K562 (cell line): ENCODE measurements around the gene DUSP5. TPM values are rescaled to one million over a fixed set of nuclear protein-coding genes. Genes with fewer than 3 reads are reported as not detected.

Source experiments
- CC2D1A ChIP-seq: fragments of 450-650 bp; IDR thresholded peaks from 2 replicates; pipeline ENCODE4 v1.6.1; 2017; ENCODE audit warnings: mild to moderate bottlenecking
- CEBPG ChIP-seq, 3 experiments: fragments of 200-800 bp in 1 of 3; sonication (Bioruptor generic) in 1 of 3; sonication (generic) in 1 of 3; formaldehyde crosslinking in 1 of 3; IDR thresholded peaks in 2 of 3; conservative IDR thresholded peaks in 1 of 3; 2 replicates each; pipeline versions ENCODE4 v1.6.1 to v1.8.0; 2016 to 2022; ENCODE audit warnings: missing compliant biosample characterization in 2 of 3, missing genetic modification characterization in 2 of 3, mild to moderate bottlenecking in 1 of 3, missing genetic modification reagents in 1 of 3
- CXXC5 ChIP-seq: fragments of 250-450 bp; sonication (Bioruptor Pico); IDR thresholded peaks from 2 replicates; pipeline ENCODE4 v1.8.0; 2022; ENCODE audit warnings: inconsistent platforms, mild to moderate bottlenecking, moderate library complexity
- HDAC6 ChIP-seq: IDR thresholded peaks from 2 replicates; pipeline ENCODE4 v1.6.1; 2012; ENCODE audit warnings: low read depth, mild to moderate bottlenecking, control low read depth, inconsistent platforms, low read length, moderate library complexity
- KLF13 ChIP-seq: fragments of 450-650 bp; IDR thresholded peaks from 2 replicates; pipeline ENCODE4 v1.6.1; 2016; ENCODE audit warnings: missing genetic modification characterization, low read depth, mild to moderate bottlenecking, missing compliant biosample characterization, moderate library complexity, borderline replicate concordance
- LCOR ChIP-seq: sonication (generic); formaldehyde crosslinking; IDR thresholded peaks from 2 replicates; pipeline ENCODE4 v1.8.0; 2022; ENCODE audit warnings: mild to moderate bottlenecking, missing genetic modification reagents
- MXI1 ChIP-seq: IDR thresholded peaks from 2 replicates; pipeline ENCODE4 v1.6.1; 2011; ENCODE audit warnings: low read depth, mild to moderate bottlenecking, improper control_type of control experiment, low read length
- RFX1 ChIP-seq: fragments of 450-650 bp; IDR thresholded peaks from 2 replicates; pipeline ENCODE4 v1.6.1; 2016; ENCODE audit warnings: mild to moderate bottlenecking, moderate library complexity
- SRSF9 ChIP-seq: fragments of 200-400 bp; formaldehyde crosslinking; IDR thresholded peaks from 2 replicates; pipeline ENCODE4 v1.6.1; 2017; ENCODE audit warnings: low read depth, low read length, borderline replicate concordance
- TCF7 ChIP-seq: sonication (generic); IDR thresholded peaks from 2 replicates; pipeline ENCODE4 v1.6.1; 2016; ENCODE audit warnings: antibody characterized with exemption, borderline replicate concordance
- polyA plus RNA-seq, 8 experiments: library from polyadenylated mRNA; depleted of rRNA in 4 of 8; stranded (reverse) in 5 of 8; unstranded in 3 of 8; fragments of >200 nt; fragmentation: Nextera tagmentation in 2 of 8; fragmentation: Illumina TruSeq in 1 of 8; extraction: Ambion mirVana in 2 of 8; extraction: Trizol in 1 of 8; gene quantifications; 2 replicates each; pipeline versions ENCODE4 v1.2.1 to v1.2.3, GENCODE V29; 2011 to 2014; ENCODE audit warnings: inconsistent platforms in 1 of 8, missing spikeins in 1 of 8
- total RNA-seq, 7 experiments: library from RNA; depleted of rRNA in 6 of 7; stranded (reverse); fragments of >200 nt in 6 of 7; fragmentation: Illumina TruSeq in 2 of 7; extraction: Trizol in 2 of 7; gene quantifications; 2 replicates each; pipeline versions ENCODE4 v1.2.1 to v1.2.3, GENCODE V29; 2011 to 2021; ENCODE audit warnings: low replicate concordance in 1 of 7
- TF ChIP-seq, protein P1 (sequence below): fragments of 450-650 bp; IDR thresholded peaks from 2 replicates; pipeline ENCODE4 v1.6.1; 2017; ENCODE audit warnings: antibody characterized with exemption, mild to moderate bottlenecking
- TF ChIP-seq, protein P2 (sequence below): fragments of 450-650 bp; IDR thresholded peaks from 2 replicates; pipeline ENCODE4 v1.6.1; 2016; ENCODE audit warnings: low read depth

The DUSP5 gene
- total and polyA plus RNA-seq, 9 of the 15 experiments (the other 6 are each of a cell fraction or from before 2014, with no cell fraction given) = 0.49 to 3.4 (median 2.0) TPM

DNA sequence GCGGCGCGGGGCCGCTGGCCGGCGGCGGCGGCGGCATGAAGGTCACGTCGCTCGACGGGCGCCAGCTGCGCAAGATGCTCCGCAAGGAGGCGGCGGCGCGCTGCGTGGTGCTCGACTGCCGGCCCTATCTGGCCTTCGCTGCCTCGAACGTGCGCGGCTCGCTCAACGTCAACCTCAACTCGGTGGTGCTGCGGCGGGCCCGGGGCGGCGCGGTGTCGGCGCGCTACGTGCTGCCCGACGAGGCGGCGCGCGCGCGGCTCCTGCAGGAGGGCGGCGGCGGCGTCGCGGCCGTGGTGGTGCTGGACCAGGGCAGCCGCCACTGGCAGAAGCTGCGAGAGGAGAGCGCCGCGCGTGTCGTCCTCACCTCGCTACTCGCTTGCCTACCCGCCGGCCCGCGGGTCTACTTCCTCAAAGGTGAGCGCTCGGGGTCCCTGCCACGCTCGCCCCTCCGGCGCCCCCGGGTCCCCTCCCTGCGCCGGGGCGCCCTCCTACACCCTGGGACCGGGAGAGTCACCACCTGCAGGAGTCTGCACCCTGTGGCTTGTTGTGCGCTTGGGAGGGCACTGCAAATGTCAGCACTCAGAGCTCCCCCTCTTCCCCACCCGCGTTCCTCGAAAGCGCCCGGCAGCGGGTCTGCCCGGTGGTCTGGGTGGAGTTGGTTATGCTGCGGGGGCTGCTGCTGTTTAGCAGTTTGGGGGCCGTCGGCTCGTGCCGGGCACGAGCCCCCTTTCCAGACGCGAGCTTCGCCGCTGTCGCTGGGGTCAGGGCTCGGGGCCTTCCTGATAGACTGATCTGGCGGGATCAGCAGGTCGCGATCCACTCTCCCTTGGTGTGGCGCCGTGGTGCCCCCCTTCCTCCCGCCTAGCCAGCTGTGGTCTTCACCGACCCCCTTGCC, 627 bp downstream of the DUSP5 start (continued):
- no peak for TF ChIP-seq CEBPG (CRISPR knock-in tag; IDR thresholded peaks at IDR 0.05)
- TF ChIP-seq CEBPG (tag; conservative IDR thresholded peaks at IDR 0.05 in 1 of 2, IDR thresholded peaks at IDR 0.05 in 1 of 2) = no peak
- TF ChIP-seq LCOR (CRISPR knock-in tag) = no peak
- TF ChIP-seq, protein P1, sequence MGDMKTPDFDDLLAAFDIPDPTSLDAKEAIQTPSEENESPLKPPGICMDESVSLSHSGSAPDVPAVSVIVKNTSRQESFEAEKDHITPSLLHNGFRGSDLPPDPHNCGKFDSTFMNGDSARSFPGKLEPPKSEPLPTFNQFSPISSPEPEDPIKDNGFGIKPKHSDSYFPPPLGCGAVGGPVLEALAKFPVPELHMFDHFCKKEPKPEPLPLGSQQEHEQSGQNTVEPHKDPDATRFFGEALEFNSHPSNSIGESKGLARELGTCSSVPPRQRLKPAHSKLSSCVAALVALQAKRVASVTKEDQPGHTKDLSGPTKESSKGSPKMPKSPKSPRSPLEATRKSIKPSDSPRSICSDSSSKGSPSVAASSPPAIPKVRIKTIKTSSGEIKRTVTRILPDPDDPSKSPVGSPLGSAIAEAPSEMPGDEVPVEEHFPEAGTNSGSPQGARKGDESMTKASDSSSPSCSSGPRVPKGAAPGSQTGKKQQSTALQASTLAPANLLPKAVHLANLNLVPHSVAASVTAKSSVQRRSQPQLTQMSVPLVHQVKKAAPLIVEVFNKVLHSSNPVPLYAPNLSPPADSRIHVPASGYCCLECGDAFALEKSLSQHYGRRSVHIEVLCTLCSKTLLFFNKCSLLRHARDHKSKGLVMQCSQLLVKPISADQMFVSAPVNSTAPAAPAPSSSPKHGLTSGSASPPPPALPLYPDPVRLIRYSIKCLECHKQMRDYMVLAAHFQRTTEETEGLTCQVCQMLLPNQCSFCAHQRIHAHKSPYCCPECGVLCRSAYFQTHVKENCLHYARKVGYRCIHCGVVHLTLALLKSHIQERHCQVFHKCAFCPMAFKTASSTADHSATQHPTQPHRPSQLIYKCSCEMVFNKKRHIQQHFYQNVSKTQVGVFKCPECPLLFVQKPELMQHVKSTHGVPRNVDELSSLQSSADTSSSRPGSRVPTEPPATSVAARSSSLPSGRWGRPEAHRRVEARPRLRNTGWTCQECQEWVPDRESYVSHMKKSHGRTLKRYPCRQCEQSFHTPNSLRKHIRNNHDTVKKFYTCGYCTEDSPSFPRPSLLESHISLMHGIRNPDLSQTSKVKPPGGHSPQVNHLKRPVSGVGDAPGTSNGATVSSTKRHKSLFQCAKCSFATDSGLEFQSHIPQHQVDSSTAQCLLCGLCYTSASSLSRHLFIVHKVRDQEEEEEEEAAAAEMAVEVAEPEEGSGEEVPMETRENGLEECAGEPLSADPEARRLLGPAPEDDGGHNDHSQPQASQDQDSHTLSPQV = 0 out of 2 replicates have a peak, but pooled peaks have one; percentile 44
- TF ChIP-seq SRSF9 = no peak
- no peak for TF ChIP-seq CC2D1A
- peak; percentile 57 for TF ChIP-seq CXXC5
- no peak for TF ChIP-seq TCF7
- no peak for TF ChIP-seq RFX1
- no peak for TF ChIP-seq HDAC6
- TF ChIP-seq MXI1 = no peak
- TF ChIP-seq, protein P2, sequence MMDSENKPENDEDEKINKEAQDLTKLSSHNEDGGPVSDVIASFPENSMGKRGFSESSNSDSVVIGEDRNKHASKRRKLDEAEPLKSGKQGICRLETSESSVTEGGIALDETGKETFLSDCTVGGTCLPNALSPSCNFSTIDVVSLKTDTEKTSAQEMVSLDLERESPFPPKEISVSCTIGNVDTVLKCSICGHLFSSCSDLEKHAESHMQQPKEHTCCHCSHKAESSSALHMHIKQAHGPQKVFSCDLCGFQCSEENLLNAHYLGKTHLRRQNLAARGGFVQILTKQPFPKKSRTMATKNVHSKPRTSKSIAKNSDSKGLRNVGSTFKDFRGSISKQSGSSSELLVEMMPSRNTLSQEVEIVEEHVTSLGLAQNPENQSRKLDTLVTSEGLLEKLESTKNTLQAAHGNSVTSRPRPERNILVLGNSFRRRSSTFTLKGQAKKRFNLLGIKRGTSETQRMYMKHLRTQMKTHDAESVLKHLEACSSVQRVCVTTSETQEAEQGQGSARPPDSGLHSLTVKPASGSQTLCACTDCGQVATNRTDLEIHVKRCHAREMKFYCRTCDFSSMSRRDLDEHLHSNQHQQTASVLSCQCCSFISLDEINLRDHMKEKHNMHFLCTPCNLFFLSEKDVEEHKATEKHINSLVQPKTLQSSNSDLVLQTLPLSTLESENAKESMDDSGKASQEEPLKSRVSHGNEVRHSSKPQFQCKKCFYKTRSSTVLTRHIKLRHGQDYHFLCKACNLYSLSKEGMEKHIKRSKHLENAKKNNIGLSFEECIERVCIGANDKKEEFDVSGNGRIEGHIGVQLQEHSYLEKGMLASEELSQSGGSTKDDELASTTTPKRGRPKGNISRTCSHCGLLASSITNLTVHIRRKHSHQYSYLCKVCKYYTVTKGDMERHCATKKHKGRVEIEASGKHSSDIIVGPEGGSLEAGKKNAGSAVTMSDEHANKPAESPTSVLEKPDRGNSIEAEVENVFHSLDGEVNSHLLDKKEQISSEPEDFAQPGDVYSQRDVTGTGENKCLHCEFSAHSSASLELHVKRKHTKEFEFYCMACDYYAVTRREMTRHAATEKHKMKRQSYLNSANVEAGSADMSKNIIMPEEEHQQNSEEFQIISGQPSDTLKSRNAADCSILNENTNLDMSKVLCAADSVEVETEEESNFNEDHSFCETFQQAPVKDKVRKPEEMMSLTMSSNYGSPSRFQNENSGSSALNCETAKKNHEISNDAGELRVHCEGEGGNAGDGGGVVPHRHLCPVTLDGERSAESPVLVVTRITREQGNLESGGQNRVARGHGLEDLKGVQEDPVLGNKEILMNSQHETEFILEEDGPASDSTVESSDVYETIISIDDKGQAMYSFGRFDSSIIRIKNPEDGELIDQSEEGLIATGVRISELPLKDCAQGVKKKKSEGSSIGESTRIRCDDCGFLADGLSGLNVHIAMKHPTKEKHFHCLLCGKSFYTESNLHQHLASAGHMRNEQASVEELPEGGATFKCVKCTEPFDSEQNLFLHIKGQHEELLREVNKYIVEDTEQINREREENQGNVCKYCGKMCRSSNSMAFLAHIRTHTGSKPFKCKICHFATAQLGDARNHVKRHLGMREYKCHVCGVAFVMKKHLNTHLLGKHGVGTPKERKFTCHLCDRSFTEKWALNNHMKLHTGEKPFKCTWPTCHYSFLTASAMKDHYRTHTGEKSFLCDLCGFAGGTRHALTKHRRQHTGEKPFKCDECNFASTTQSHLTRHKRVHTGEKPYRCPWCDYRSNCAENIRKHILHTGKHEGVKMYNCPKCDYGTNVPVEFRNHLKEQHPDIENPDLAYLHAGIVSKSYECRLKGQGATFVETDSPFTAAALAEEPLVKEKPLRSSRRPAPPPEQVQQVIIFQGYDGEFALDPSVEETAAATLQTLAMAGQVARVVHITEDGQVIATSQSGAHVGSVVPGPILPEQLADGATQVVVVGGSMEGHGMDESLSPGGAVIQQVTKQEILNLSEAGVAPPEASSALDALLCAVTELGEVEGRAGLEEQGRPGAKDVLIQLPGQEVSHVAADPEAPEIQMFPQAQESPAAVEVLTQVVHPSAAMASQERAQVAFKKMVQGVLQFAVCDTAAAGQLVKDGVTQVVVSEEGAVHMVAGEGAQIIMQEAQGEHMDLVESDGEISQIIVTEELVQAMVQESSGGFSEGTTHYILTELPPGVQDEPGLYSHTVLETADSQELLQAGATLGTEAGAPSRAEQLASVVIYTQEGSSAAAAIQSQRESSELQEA = no peak
- no peak for TF ChIP-seq KLF13
